ENCODE data around the gene MBLAC1.

DNA sequence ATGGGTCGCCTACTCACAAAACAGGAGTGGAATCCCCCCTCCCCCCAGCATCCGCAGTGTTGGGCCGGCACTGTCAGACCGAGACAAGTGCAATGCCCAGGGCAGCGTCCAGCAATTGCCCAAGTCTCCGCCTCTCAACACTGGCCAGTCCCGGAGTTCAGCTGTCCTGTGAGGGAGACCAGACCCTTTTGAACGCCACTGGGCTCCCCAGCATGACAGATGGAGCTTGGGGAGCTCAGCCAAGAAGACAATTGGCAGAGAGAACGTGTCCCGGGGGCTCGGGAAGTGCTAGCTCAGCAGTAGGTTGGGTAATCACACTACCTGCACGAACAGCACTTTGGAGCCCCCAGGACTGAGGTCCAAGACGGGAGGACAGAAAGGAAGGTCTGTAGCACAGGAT lies 33.3 kb upstream of the MBLAC1 start:
- TF ChIP-seq, protein P1, sequence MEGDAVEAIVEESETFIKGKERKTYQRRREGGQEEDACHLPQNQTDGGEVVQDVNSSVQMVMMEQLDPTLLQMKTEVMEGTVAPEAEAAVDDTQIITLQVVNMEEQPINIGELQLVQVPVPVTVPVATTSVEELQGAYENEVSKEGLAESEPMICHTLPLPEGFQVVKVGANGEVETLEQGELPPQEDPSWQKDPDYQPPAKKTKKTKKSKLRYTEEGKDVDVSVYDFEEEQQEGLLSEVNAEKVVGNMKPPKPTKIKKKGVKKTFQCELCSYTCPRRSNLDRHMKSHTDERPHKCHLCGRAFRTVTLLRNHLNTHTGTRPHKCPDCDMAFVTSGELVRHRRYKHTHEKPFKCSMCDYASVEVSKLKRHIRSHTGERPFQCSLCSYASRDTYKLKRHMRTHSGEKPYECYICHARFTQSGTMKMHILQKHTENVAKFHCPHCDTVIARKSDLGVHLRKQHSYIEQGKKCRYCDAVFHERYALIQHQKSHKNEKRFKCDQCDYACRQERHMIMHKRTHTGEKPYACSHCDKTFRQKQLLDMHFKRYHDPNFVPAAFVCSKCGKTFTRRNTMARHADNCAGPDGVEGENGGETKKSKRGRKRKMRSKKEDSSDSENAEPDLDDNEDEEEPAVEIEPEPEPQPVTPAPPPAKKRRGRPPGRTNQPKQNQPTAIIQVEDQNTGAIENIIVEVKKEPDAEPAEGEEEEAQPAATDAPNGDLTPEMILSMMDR (IDR thresholded peaks at IDR 0.05 in 4 of 5, conservative IDR thresholded peaks at IDR 0.05 in 1 of 5): no peak
- no peak for TF ChIP-seq POLR2A (IDR thresholded peaks at IDR 0.05)
